WTC11 (cell line): Measurements from ENCODE around the gene SECISBP2. TPM values are rescaled to one million over a fixed set of nuclear protein-coding genes. Genes with fewer than 3 reads are reported as not detected.

Source experiments
- ATAC-seq: fragments of 200-7000 bp; cut with Tn5 transposase; 2 replicates; pipeline ENCODE4 v1.10.0; 2021; ENCODE audit warnings: mild to moderate bottlenecking, moderate library complexity
- CTCF ChIA-PET: fragments of 300-600 bp; sonication (Branson Sonifier 250); formaldehyde crosslinking; loops from one replicate; lab custom pipeline; 2021; ENCODE audit warnings: antibody characterized with exemption; lab: Charles Lee
- POLR2A ChIA-PET: fragments of 350-600 bp; sonication (Branson Sonifier 250); formaldehyde crosslinking; loops from one replicate; lab custom pipeline; 2021; ENCODE audit warnings: antibody characterized with exemption; lab: Charles Lee
- DNase-seq: peaks from one replicate; pipeline ENCODE4 v3.0.0; 2021; ENCODE audit warnings: low spot score
- H3K27ac Mint-ChIP-seq: 2 replicates; pipeline ENCODE4 v1.8.0; 2021; ENCODE audit warnings: mixed read lengths
- H3K27me3 Mint-ChIP-seq: 2 replicates; pipeline ENCODE4 v1.8.0; 2021; ENCODE audit warnings: low read depth, mild to moderate bottlenecking, moderate library complexity, mixed read lengths
- H3K36me3 Mint-ChIP-seq: 2 replicates; pipeline ENCODE4 v1.8.0; 2021; ENCODE audit warnings: mixed read lengths
- H3K4me1 Mint-ChIP-seq: 2 replicates; pipeline ENCODE4 v1.8.0; 2022; ENCODE audit warnings: mixed read lengths
- H3K4me3 Mint-ChIP-seq: 2 replicates; pipeline ENCODE4 v1.8.0; 2021; ENCODE audit warnings: mild to moderate bottlenecking, moderate library complexity, mixed read lengths
- H3K9me3 Mint-ChIP-seq: 2 replicates; pipeline ENCODE4 v1.8.0; 2021; ENCODE audit warnings: mixed read lengths
- CBFB ChIP-seq: sonication (generic); formaldehyde crosslinking; IDR thresholded peaks from 2 replicates; pipeline ENCODE4 v1.8.1; 2022; ENCODE audit warnings: mild to moderate bottlenecking, low read depth, missing genetic modification reagents
- CTCF ChIP-seq: fragments of 200-600 bp; IDR thresholded peaks from 2 replicates; pipeline ENCODE4 v1.8.0; 2022; ENCODE audit warnings: antibody characterized with exemption
- E2F5 ChIP-seq: sonication (generic); formaldehyde crosslinking; IDR thresholded peaks from 2 replicates; pipeline ENCODE4 v1.8.1; 2022; ENCODE audit warnings: mild to moderate bottlenecking, moderate library complexity, missing genetic modification reagents
- ESRRA ChIP-seq: sonication (generic); formaldehyde crosslinking; IDR thresholded peaks from 2 replicates; pipeline ENCODE4 v1.8.1; 2022; ENCODE audit warnings: mild to moderate bottlenecking, missing genetic modification reagents, borderline replicate concordance
- IRF1 ChIP-seq: sonication (generic); formaldehyde crosslinking; IDR thresholded peaks from 2 replicates; pipeline ENCODE4 v1.8.0; 2023; ENCODE audit warnings: missing genetic modification reagents
- JAZF1 ChIP-seq: fragments of 250-450 bp; sonication (Bioruptor Pico); IDR thresholded peaks from 2 replicates; pipeline ENCODE4 v1.9.0; 2021; ENCODE audit warnings: moderate library complexity, mild to moderate bottlenecking, inconsistent platforms
- MLX ChIP-seq: sonication (generic); formaldehyde crosslinking; IDR thresholded peaks from 2 replicates; pipeline ENCODE4 v1.8.1; 2023; ENCODE audit warnings: mild to moderate bottlenecking, missing genetic modification reagents, moderate library complexity
- NFATC4 ChIP-seq: fragments of 250-450 bp; sonication (Bioruptor Pico); IDR thresholded peaks from 2 replicates; pipeline ENCODE4 v1.9.0; 2021; ENCODE audit warnings: mild to moderate bottlenecking
- NR1H2 ChIP-seq: sonication (generic); formaldehyde crosslinking; IDR thresholded peaks from 2 replicates; pipeline ENCODE4 v1.9.0; 2021; ENCODE audit warnings: mild to moderate bottlenecking, moderate library complexity, missing genetic modification reagents
- SMAD3 ChIP-seq: sonication (generic); formaldehyde crosslinking; IDR thresholded peaks from 2 replicates; pipeline ENCODE4 v1.8.0; 2022; ENCODE audit warnings: missing genetic modification reagents, mild to moderate bottlenecking, borderline replicate concordance
- ZNF263 ChIP-seq: sonication (generic); formaldehyde crosslinking; IDR thresholded peaks from 2 replicates; pipeline ENCODE4 v1.8.1; 2022; ENCODE audit warnings: low read depth, mild to moderate bottlenecking, moderate library complexity, missing genetic modification reagents
- ZNF281 ChIP-seq: sonication (generic); formaldehyde crosslinking; IDR thresholded peaks from 2 replicates; pipeline ENCODE4 v1.8.0; 2023; ENCODE audit warnings: mild to moderate bottlenecking, missing genetic modification reagents
- ZNF512 ChIP-seq: sonication (generic); formaldehyde crosslinking; IDR thresholded peaks from 2 replicates; pipeline ENCODE4 v1.8.1; 2022; ENCODE audit warnings: missing genetic modification reagents, borderline replicate concordance
- ZNF671 ChIP-seq: fragments of 250-450 bp; sonication (Bioruptor Pico); IDR thresholded peaks from 2 replicates; pipeline ENCODE4 v1.8.0; 2021; ENCODE audit warnings: mild to moderate bottlenecking
- total RNA-seq: library from RNA; stranded (reverse); gene quantifications from 3 replicates; pipeline ENCODE4 v1.2.3, GENCODE V29; 2021
- TF ChIP-seq, protein P1 (sequence below): sonication (generic); formaldehyde crosslinking; IDR thresholded peaks from 2 replicates; pipeline ENCODE4 v1.8.0; 2022; ENCODE audit warnings: missing genetic modification reagents
- TF ChIP-seq, protein P2 (sequence below): sonication (generic); formaldehyde crosslinking; IDR thresholded peaks from 2 replicates; pipeline ENCODE4 v1.8.1; 2023; ENCODE audit warnings: mild to moderate bottlenecking, missing genetic modification reagents, borderline replicate concordance
- TF ChIP-seq, protein P3 (sequence below): sonication (generic); formaldehyde crosslinking; IDR thresholded peaks from 2 replicates; pipeline ENCODE4 v1.8.0; 2022; ENCODE audit warnings: mild to moderate bottlenecking, missing genetic modification reagents

SECISBP2 gene
- total RNA-seq, 1 experiment from 2014 or later = 66.2 TPM

DNA sequence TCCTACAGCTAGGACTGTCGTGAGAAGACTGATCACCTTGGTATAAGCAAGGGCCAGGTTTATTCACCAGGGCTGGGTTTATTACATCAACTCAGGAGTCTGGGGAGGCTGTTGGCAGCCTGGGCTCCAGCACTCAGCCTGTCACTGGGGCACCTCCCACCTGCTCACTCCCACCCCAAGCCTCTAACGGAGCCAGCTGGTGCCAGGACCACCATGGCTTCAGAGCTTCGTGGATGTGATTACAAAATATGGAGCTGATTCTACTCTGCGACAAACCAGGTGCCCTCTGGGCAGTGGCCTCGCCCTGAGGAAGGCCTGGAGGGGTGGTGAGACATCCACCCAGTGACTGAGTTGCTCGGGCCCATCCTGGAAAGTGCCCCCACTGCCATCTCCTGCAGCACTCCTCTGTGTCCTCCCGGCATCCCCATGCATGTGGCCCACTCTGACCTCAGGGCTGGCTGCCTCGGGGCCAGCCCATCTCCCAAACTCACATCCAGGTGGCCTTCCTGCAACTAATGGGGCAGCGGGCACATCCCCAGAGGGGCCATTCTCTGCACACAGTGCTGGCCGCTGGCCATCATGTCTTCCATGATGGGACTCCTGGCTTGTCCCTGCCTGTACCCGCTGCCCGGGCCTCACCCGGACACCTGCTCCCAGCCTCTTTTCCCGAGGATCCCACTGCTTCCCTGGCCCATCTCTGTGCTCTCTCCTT is 49.6 kb downstream of the SECISBP2 start (continued):
- TF ChIP-seq, protein P1, sequence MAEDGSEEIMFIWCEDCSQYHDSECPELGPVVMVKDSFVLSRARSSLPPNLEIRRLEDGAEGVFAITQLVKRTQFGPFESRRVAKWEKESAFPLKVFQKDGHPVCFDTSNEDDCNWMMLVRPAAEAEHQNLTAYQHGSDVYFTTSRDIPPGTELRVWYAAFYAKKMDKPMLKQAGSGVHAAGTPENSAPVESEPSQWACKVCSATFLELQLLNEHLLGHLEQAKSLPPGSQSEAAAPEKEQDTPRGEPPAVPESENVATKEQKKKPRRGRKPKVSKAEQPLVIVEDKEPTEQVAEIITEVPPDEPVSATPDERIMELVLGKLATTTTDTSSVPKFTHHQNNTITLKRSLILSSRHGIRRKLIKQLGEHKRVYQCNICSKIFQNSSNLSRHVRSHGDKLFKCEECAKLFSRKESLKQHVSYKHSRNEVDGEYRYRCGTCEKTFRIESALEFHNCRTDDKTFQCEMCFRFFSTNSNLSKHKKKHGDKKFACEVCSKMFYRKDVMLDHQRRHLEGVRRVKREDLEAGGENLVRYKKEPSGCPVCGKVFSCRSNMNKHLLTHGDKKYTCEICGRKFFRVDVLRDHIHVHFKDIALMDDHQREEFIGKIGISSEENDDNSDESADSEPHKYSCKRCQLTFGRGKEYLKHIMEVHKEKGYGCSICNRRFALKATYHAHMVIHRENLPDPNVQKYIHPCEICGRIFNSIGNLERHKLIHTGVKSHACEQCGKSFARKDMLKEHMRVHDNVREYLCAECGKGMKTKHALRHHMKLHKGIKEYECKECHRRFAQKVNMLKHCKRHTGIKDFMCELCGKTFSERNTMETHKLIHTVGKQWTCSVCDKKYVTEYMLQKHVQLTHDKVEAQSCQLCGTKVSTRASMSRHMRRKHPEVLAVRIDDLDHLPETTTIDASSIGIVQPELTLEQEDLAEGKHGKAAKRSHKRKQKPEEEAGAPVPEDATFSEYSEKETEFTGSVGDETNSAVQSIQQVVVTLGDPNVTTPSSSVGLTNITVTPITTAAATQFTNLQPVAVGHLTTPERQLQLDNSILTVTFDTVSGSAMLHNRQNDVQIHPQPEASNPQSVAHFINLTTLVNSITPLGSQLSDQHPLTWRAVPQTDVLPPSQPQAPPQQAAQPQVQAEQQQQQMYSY (CRISPR knock-in tag) = no peak
- TF ChIP-seq JAZF1 (CRISPR knock-in tag) (no peak), IRF1 (CRISPR knock-in tag) (no peak), CBFB (CRISPR knock-in tag) (no peak), ZNF281 (CRISPR knock-in tag) (no peak), ZNF263 (CRISPR knock-in tag) (no peak), ZNF671 (CRISPR knock-in tag) (no peak), MLX (no peak), NR1H2 (CRISPR knock-in tag) (no peak)
- TF ChIP-seq, protein P2, sequence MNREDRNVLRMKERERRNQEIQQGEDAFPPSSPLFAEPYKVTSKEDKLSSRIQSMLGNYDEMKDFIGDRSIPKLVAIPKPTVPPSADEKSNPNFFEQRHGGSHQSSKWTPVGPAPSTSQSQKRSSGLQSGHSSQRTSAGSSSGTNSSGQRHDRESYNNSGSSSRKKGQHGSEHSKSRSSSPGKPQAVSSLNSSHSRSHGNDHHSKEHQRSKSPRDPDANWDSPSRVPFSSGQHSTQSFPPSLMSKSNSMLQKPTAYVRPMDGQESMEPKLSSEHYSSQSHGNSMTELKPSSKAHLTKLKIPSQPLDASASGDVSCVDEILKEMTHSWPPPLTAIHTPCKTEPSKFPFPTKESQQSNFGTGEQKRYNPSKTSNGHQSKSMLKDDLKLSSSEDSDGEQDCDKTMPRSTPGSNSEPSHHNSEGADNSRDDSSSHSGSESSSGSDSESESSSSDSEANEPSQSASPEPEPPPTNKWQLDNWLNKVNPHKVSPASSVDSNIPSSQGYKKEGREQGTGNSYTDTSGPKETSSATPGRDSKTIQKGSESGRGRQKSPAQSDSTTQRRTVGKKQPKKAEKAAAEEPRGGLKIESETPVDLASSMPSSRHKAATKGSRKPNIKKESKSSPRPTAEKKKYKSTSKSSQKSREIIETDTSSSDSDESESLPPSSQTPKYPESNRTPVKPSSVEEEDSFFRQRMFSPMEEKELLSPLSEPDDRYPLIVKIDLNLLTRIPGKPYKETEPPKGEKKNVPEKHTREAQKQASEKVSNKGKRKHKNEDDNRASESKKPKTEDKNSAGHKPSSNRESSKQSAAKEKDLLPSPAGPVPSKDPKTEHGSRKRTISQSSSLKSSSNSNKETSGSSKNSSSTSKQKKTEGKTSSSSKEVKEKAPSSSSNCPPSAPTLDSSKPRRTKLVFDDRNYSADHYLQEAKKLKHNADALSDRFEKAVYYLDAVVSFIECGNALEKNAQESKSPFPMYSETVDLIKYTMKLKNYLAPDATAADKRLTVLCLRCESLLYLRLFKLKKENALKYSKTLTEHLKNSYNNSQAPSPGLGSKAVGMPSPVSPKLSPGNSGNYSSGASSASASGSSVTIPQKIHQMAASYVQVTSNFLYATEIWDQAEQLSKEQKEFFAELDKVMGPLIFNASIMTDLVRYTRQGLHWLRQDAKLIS (CRISPR knock-in tag) = no peak
- TF ChIP-seq, protein P3, sequence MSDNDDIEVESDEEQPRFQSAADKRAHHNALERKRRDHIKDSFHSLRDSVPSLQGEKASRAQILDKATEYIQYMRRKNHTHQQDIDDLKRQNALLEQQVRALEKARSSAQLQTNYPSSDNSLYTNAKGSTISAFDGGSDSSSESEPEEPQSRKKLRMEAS (CRISPR knock-in tag) = no peak

- no peak for ATAC-seq
- Mint-ChIP-seq H3K27me3 (no peaks in the 10 kb centered on the region), H3K4me1 (no peaks in the 10 kb centered on the region), H3K27ac (no peak overlapping the region), H3K9me3 (no peaks in the 10 kb centered on the region), H3K36me3 (no peaks in the 10 kb centered on the region), H3K4me3 (no peak overlapping the region)
- no peak for TF ChIP-seq NFATC4 (CRISPR knock-in tag)
- no peak for TF ChIP-seq E2F5 (CRISPR knock-in tag)
- TF ChIP-seq CTCF = no peak
- TF ChIP-seq ESRRA = no peak
- TF ChIP-seq ZNF512 (CRISPR knock-in tag) = no peak
- no peak for TF ChIP-seq SMAD3 (CRISPR knock-in tag)
- ChIA-PET POLR2A (no interaction called here), CTCF (interaction anchor here (1.1 kb wide), 1 partner anchor 180 kb away, joined by 3 read pairs; no protein-coding TSS in a partner anchor)
- DNase-seq = no peak
Measured at GRCh38 chr9:89368550-89368949, 50.2 kb downstream of the SECISBP2 start.
